Muscle of arm (tissue), 12 donors: ENCODE data around the gene RASSF4. TPM values are rescaled to one million over a fixed set of nuclear protein-coding genes. Genes with fewer than 3 reads are reported as not detected.
"Not testable (repeated sequence)": the region's sequence is repeated elsewhere in the genome, so short reads cannot be mapped to it uniquely, and the experiment has no call there.

Source experiments
- DNase-seq: peaks from one replicate; pipeline ENCODE4 v3.0.0-alpha.2; 2013
- polyA plus RNA-seq, 12 donors: library from polyadenylated mRNA; unstranded; fragments of 120-200 nt; gene quantifications; one replicate each; pipeline ENCODE4 v1.2.1, GENCODE V29; 2013; ENCODE audit not compliant: insufficient read length in 12 of 12

Gene RASSF4
- polyA plus RNA-seq, 12 donors = 47.9 to 120 (median 68.5) TPM; not detected in 1

DNA sequence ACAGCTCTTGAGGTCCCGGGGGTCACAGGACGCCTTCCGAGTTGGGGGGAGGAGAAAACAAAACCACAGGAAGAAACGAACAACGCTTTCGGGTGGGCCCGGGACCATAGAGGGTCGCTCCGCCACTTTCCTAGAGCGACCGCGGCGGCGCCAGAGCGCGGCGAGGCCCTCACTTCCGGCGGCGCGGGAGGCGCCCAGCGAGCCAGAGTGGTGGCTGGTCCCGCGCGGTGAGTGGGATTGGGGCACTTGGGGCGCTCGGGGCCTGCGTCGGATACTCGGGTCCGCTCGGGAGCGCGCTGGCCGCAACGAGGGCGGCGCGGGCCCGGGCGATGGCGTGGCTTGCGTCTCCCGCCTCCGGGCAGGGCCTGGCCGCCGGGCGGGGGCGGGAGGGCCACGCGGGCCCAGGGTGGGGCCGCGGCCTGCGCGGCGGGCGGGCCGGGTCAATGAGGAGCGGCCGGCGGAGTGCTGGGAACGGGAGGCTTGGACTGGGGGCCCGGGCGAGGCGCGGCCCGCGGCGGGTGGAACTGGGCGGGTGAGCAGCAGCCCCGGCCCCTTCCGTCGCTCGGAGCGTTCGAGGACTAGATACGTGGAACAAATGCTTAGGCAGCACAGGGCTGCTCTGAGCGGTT lies 41.3 kb downstream of the RASSF4 start, which contains the start of gene ZNF22:
ZNF22 (plus strand) TSS at position 172 of the 629 bp plus-strand sequence. CDS start 2,446 bp downstream, outside the sequence.
- peak; percentile 84 for DNase-seq

DNA sequence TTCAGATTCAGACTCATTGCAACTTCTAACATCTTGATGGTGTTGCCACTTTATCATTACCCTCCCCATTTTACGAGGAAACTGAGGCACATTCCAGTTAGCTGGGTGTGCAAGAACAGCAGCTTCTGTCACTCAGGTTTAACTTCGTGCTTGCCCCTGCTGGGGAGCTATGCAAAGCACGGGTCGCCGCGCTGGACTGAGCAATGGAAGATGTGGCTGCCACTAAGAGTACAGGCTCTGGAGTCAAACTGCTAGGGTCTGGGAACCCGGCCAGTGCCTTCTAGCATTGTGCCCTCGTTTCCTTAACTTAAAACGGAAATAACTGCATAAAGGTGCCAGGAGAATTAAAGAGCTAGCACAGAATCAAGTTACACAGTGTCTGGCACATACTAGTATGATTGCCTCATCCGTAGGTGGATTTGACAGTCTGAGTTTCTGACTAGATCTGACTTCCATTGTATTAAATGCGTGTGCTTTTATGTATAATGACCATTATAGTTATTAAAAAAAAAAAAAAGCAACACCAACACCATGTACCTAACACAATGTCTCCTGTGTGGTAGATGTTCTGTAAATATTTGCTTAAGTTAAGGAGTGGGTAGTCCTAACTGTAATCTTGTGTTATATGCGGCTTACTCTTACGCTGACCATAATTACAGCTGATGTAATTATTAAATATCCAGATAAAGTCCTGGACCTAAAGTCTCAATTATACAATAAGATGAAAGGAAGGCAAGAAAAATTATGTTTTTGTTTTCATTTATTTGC lies 42.0 kb downstream of the RASSF4 start:
- peak; percentile 63 for DNase-seq

- DNase-seq = no peak
These were observed 43.9 kb downstream of the RASSF4 start for GRCh38 chr10:45003432-45004000.

- no peak for DNase-seq
These were observed 45.1 kb downstream of the RASSF4 start for GRCh38 chr10:45004661-45005060.

GRCh38 chr10:45005284-45005683 lies 45.7 kb downstream of the RASSF4 start:
- DNase-seq = no peak

GRCh38 chr10:45006276-45007030 lies 46.9 kb downstream of the RASSF4 start:
- no peak for DNase-seq

- DNase-seq = peak; percentile 82
These were observed 49.0 kb downstream of the RASSF4 start for GRCh38 chr10:45008524-45009161.

GRCh38 chr10:45014557-45014956 lies 55.0 kb downstream of the RASSF4 start:
- DNase-seq = not testable (repeated sequence)

DNA sequence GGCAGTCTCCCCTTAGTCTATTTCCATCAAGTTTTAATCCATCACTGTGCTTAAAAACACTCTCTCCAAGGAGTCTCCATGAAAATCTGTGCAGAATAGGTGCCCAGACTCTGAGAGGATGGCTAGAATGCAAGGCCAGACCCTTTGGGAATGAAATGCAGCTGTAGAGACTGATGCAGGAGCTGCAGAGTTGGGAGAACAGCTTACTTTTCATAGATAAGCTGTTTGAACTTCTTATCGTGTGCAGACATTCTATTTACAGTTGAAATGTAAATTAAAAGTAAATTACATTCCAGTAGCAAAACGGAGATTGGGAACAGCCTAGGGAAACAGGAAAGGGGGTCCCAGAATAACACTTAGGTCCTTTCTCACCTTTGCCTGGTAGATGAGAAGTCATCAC lies 56.0 kb downstream of the RASSF4 start:
- DNase-seq = no peak

DNA sequence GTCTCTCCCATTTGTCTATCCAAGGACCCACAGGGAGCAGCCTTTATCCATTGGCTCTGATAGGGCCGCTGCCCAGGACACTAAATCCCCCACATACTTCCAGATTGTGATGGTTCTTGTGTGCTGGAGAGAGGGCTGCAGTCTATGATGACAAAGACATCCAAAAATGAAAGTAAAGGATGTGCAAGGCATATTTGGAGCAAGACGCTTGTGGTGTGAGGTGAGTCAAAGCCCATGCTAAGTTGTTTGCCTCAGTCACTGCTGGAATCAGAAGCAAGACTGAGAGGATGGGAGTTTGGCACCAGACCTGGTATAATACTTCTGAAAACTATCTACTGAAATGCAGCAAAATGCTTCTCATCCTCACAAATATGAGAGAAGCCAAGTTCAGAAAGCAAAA lies 63.8 kb downstream of the RASSF4 start:
- DNase-seq = no peak

GRCh38 chr10:45034301-45034700 lies 74.7 kb downstream of the RASSF4 start:
- DNase-seq = no peak

DNA sequence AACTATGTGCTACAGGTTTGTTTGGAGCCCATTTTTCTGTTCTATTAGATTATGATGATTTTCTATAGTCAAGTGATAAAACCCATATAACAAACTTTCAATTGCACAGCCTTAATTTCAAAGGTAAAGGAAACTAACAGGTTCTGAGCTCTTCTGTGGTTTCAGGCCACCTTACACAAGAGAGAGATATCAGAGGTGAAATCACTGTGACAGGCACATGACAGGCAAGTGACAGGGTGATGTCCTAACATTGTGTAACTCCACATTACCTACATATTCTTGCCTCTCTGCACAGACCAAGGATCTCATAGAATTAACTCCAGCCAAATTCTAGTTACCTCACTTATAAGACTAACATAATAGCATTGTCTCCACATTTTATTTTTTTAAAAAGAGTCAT lies 76.1 kb downstream of the RASSF4 start:
- no peak for DNase-seq

DNA sequence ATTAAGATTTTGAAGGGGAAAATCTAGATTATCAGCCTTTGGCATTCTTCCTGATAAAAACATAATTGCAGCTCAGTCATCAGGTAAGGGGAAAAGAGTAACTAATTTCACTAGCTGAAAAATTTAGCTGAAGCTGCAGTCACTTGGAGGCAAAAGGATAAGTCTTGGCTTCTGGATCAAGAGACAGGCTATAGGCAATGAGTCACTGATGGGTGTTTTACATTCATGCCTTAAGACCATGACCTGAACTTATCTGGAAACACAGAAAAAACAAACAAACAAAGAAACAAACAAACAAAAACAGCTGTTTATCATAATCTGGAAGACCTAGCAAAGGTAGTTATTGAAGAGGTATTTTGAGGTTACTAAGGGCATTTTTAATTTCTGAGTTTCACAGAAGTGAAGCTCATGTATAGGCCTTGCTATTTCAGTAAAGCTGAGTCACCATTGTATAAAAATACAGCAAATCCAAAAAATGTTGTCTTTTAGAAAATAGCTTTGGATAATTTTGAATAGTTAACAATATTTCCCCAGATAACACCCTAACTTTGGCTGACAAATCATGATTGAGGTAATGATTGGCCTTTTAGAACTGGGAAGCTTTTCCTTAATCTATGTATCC lies 81.4 kb downstream of the RASSF4 start:
- DNase-seq = no peak

GRCh38 chr10:45044290-45044689 lies 84.7 kb downstream of the RASSF4 start:
- no peak for DNase-seq

Other genes with a start within 250 kb of the RASSF4 start
- under 1 TPM in 7 of 12 donors, not detected in 5; 0.08 to 0.21 (median 0.12) TPM for gene TMEM72, start 48.5 kb upstream of the RASSF4 start, polyA plus RNA-seq
- gene DEPP1, start 19.0 kb downstream of the RASSF4 start, polyA plus RNA-seq = 10 to 100 TPM in 11 of 12 donors, not detected in 1; 13.9 to 64.8 (median 18.5) TPM
- gene ZNF22, start 41.1 kb downstream of the RASSF4 start, polyA plus RNA-seq = 10 to 100 TPM in 11 of 12 donors, not detected in 1; 41.8 to 66.3 (median 56.0) TPM